ENCODE results near the gene G2E3. TPM values are rescaled to one million over a fixed set of nuclear protein-coding genes. Genes with fewer than 3 reads are reported as not detected.

The G2E3 gene
- total RNA-seq, 1 donor from 2014 or later, result 39.3 TPM

- Mint-ChIP-seq H3K27ac (no peak overlapping the region), H3K9me3 (no peaks in the 10 kb centered on the region), H3K4me3 (no peak overlapping the region), H3K36me3 (peaks cover 18% of the 10 kb centered on the region), H3K27me3 (ENCODE audit: low read depth) (no peaks in the 10 kb centered on the region), H3K4me1 (no peaks in the 10 kb centered on the region)
- DNase-seq (ENCODE audit: low spot score in 2 of 2, unreplicated experiment in 2 of 2), result no peak
- no peak for TF ChIP-seq CTCF (IDR thresholded peaks at IDR 0.05; ENCODE audit: unreplicated experiment)
These were observed 93.0 kb downstream of the G2E3 start for GRCh38 chr14:30651937-30652336.

GRCh38 chr14:30655124-30655523 is 96.2 kb downstream of the G2E3 start:
- no peak overlapping the region for H3K27ac Mint-ChIP-seq
- no peak overlapping the region for H3K4me3 Mint-ChIP-seq
- H3K9me3 Mint-ChIP-seq, result no peaks in the 10 kb centered on the region
- H3K36me3 Mint-ChIP-seq, result peaks cover 13% of the 10 kb centered on the region
- no peaks in the 10 kb centered on the region for H3K27me3 Mint-ChIP-seq (ENCODE audit: low read depth)
- H3K4me1 Mint-ChIP-seq, result no peaks in the 10 kb centered on the region
- TF ChIP-seq CTCF (IDR thresholded peaks at IDR 0.05; ENCODE audit: unreplicated experiment), result no peak
- no peak for DNase-seq (ENCODE audit: low spot score in 2 of 2, unreplicated experiment in 2 of 2)

- peaks cover 12% of the 10 kb centered on the region for H3K36me3 Mint-ChIP-seq
- H3K4me1 Mint-ChIP-seq, result no peaks in the 10 kb centered on the region
- H3K9me3 Mint-ChIP-seq, result no peaks in the 10 kb centered on the region
- no peak for DNase-seq (ENCODE audit: low spot score in 2 of 2, unreplicated experiment in 2 of 2)
- H3K27me3 Mint-ChIP-seq (ENCODE audit: low read depth), result no peaks in the 10 kb centered on the region
- no peak overlapping the region for H3K27ac Mint-ChIP-seq
- TF ChIP-seq CTCF (IDR thresholded peaks at IDR 0.05; ENCODE audit: unreplicated experiment), result no peak
- no peak overlapping the region for H3K4me3 Mint-ChIP-seq
These were observed 96.7 kb downstream of the G2E3 start for GRCh38 chr14:30655658-30656057.

- H3K27ac Mint-ChIP-seq, result no peak overlapping the region
- no peak for DNase-seq (ENCODE audit: low spot score in 2 of 2, unreplicated experiment in 2 of 2)
These were observed 97.3 kb downstream of the G2E3 start for GRCh38 chr14:30656190-30656632.

GRCh38 chr14:30657050-30657449 is 98.1 kb downstream of the G2E3 start:
- DNase-seq (ENCODE audit: low spot score in 2 of 2, unreplicated experiment in 2 of 2), result no peak
- Mint-ChIP-seq H3K4me3 (no peak overlapping the region), H3K36me3 (peaks cover 12% of the 10 kb centered on the region), H3K27me3 (ENCODE audit: low read depth) (no peaks in the 10 kb centered on the region), H3K27ac (no peak overlapping the region), H3K4me1 (no peaks in the 10 kb centered on the region), H3K9me3 (no peaks in the 10 kb centered on the region)
- no peak for TF ChIP-seq CTCF (IDR thresholded peaks at IDR 0.05; ENCODE audit: unreplicated experiment)

More at GRCh38 chr14:30656190-30656632, 97.3 kb downstream of the G2E3 start:
- H3K27me3 Mint-ChIP-seq (ENCODE audit: low read depth), result no peaks in the 10 kb centered on the region
- H3K4me1 Mint-ChIP-seq, result no peaks in the 10 kb centered on the region
- no peaks in the 10 kb centered on the region for H3K9me3 Mint-ChIP-seq
- no peak overlapping the region for H3K4me3 Mint-ChIP-seq
- TF ChIP-seq CTCF (IDR thresholded peaks at IDR 0.05; ENCODE audit: unreplicated experiment), result peak; percentile 31
- peaks cover 13% of the 10 kb centered on the region for H3K36me3 Mint-ChIP-seq

- no peaks in the 10 kb centered on the region for H3K9me3 Mint-ChIP-seq
- no peak overlapping the region for H3K4me3 Mint-ChIP-seq
- no peaks in the 10 kb centered on the region for H3K27me3 Mint-ChIP-seq (ENCODE audit: low read depth)
- peaks cover 18% of the 10 kb centered on the region for H3K36me3 Mint-ChIP-seq
- no peaks in the 10 kb centered on the region for H3K4me1 Mint-ChIP-seq
- H3K27ac Mint-ChIP-seq, result no peak overlapping the region
- TF ChIP-seq CTCF (IDR thresholded peaks at IDR 0.05; ENCODE audit: unreplicated experiment), result peak; percentile 51
- DNase-seq (ENCODE audit: low spot score in 2 of 2, unreplicated experiment in 2 of 2), result no peak
These were observed 98.7 kb downstream of the G2E3 start for GRCh38 chr14:30657606-30658163.

All from mesothelial cell of epicardium (in vitro differentiated cells).